HPDE6-E6E7 (cell line): ENCODE results near the gene MYCL.
"Not testable (repeated sequence)": the region's sequence is repeated elsewhere in the genome, so short reads cannot be mapped to it uniquely, and the experiment has no call there.

ENCODE experiments used
- DNase-seq: peaks from one replicate; pipeline ENCODE4 v3.0.0; 2011; ENCODE audit warnings: missing footprints; ENCODE audit errors: extremely low spot score

MYCL gene

DNA sequence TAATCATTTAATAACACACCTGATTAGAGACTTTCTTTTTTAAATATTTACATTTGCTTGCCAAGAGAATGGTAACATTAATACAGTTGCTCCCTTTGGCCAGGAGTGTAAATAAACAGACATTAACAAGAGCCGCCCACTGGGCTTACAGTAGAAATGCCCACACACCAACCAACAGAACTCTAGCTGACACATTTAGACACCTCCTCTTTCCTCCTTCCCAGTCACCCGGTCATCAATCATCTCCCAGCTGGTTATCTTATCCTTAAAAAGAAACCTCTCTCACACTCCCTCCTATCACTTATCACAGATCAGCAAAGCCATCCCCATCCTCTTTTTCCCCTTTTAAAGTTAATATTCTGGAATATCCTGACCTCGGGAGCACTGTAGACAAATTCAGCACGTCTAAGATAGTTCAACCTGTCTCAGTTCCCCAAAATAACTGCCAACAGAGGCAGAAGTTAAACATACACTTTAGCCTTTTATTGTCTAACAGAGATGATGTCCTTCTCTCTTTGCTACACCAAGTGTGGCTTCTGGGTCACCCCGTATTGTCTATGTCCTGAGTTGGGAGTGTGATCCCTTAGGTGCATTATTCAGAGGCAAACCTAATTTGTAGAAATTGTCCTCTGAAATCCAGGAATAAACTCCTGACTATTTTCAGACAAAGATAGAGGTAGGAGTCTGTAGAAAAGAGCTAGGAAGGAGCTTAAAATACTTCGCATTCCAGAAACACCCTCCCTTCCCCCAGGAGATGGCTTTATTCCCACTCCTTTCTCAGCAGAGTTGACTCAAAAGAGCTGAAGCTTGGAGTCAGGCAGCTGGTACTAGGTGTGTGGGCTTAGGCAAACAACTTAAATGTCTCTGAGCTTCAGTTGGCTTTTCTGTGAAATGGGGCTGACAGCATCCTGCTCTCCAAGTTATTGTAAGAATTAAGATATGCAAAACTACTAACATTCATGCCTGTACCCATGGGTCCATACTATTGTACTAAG is 8.8 kb downstream of the MYCL start:
- DNase-seq = no peak

GRCh38 chr1:39890880-39891279 is 10.8 kb downstream of the MYCL start:
- no peak for DNase-seq

- no peak for DNase-seq
Measured at GRCh38 chr1:39890273-39890672, 11.4 kb downstream of the MYCL start.

DNA sequence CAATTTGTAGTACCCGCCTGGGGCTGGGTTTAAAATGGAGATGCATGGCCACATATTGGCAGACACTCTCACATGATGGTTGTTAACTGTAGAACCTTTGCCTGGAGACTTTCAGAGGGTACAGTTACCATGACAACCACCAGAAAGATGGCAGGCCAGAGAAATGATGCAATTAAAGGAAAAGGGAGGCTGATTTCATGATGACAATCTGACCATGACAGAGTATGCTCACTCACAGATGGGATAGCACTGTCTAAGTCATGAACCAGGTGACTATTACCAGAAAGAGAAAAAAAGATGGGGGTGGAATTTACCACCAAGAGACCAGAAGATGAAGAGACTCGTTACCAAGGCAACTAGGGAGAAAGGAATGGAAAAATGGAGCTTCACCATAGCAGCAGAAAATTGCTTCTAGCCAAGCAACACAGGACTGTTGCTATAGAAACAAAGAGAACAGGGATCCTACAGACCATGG is 14.9 kb downstream of the MYCL start:
- DNase-seq = no peak

GRCh38 chr1:39885516-39885915 is 16.2 kb downstream of the MYCL start:
- no peak for DNase-seq

DNA sequence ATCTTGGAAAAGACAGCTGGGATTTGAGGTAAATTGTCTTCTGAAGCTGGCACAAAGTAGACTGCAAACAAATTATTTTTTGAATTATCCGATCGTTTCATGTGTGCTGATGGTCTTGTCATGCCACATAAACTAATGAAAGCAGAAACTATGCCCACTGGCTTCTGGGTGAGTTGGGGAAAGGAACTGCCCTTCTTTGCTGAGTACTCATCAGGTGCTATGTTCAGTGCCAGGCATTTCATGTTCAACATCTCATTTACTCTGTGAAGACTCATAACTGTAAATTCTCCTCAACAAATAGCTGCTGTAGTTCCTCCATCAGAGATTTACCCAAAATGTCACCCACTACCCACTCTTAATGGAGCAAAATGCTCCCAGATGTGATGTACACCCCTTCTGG is 19.6 kb downstream of the MYCL start:
- no peak for DNase-seq

GRCh38 chr1:39877980-39878956 is 23.4 kb downstream of the MYCL start:
- no peak for DNase-seq

- no peak for DNase-seq
Measured at GRCh38 chr1:39877231-39877778, 24.4 kb downstream of the MYCL start.

DNA sequence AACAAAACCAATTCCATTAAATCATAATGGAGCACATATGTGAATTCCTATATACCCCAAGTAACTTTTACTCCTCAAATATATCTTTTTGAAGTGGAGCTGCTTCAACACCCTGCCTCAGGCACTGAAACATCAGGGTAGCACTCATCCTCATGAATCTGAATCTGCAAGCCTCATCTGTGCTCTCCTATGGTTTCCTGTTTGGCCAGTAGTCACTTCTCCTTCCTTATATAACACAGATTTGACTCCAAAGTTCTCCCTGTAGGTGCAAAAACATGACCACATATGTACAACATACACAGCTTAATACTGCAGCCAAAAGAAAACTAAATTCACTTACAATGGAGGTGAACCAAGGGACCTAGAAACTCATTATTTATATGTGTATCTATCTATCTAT is 25.6 kb downstream of the MYCL start:
- DNase-seq = no peak

GRCh38 chr1:39872698-39873097 is 29.0 kb downstream of the MYCL start:
- no peak for DNase-seq

DNA sequence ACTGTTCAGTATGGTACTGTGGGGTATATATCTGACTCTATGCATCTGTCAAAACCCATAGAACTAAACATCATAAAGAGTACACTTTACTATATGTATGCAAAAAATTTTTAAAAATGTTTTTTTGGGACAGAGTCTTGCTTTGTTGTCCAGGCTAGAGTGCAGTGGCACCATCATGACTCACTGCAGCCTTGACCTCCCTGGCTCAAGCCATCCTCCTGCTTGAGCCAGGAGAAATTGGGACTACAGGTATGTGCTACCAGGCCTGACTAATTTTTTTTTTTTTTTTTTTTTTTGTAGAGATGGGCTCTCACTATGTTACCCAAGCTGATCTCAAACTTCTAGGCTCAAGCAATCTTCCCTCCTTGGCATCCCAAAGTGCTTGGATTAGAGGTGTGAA is 29.9 kb downstream of the MYCL start:
- DNase-seq = no peak

DNA sequence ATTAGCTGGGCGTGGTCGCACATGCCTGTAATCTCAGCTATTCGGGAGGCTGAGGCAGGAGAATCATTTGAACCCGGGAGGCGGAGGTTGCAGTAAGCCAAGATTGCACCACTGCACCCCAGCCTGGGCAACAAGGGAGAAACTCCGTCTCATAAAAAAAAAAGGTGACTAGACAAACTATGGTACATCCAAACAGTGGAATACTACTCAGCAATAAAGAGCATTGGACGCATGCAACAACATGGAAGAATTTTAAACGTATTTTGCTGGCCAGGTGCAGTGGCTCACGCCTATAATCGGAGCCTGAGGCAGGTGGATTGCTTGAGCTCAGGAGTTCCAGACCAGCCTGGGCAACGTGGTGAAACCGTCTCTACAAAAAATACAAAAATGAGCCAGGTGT is 30.7 kb downstream of the MYCL start:
- not testable (repeated sequence) for DNase-seq

DNA sequence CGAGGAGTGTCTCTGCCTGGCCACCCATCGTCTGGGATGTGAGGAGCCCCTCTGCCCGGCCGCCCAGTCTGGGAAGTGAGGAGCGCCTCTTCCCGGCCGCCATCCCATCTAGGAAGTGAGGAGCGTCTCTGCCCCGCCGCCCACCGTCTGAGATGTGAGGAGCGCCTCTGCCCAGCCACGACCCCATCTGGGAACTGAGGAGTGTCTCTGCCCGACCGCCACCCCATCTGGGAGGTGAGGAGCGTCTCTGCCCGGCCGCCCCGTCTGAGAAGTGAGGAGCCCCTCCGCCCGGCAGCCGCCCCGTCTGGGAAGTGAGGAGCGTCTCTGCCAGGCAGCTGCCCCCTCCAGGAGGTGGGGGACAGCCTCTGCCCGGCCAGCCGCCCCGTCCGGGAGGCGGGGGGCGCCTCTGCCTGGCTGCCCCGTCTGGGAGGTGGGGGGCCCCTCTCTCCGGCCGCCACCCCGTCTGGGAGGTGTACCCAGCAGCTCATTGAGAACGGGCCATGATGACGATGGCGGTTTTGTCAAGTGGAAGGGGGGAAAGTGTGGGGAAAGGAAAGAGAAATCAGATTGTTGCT is 32.1 kb downstream of the MYCL start:
- not testable (repeated sequence) for DNase-seq

DNA sequence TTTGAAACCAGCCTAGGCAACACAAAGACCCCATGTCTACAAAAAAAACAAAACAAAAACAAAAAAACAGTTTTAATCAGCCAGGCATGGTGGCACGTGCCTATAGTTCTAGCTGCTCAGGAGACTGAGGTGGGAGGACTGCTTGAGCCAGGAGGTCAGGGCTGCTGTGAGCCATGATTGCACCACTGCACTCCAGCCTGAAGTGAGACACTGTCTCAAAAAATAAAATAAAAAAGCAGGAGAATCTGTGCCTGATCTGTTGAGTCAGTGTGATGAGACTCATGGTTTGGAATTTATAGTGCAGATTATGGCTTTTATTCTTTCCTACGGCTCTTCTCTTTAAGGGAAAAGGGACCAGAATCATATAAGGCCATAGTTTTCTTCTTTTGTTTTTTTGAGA is 35.0 kb downstream of the MYCL start:
- no peak for DNase-seq

GRCh38 chr1:39865762-39866161 is 36.0 kb downstream of the MYCL start:
- DNase-seq = no peak

DNA sequence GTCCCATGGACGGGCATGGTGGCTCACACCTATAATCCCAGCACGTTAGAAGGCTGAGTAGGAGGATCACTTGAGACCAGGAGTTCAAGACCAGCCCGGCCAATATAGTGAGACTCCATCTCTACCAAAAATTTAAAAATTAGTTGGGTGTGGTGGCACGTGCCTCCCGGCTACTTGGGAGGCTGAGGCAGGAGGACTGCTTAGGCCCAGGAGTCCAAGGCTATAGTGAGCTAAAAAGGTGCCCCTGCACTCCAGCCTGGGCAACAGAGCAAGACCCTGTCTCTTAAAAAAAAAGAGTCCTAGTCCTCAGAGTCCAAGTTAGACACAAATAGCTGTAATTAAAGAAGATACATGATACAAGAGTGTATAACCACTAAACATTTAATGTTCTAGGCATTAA is 38.5 kb downstream of the MYCL start:
- DNase-seq = no peak

- DNase-seq = no peak
Measured at GRCh38 chr1:39861003-39861402, 40.7 kb downstream of the MYCL start.

- no peak for DNase-seq
Measured at GRCh38 chr1:39859859-39860812, 41.6 kb downstream of the MYCL start.

DNA sequence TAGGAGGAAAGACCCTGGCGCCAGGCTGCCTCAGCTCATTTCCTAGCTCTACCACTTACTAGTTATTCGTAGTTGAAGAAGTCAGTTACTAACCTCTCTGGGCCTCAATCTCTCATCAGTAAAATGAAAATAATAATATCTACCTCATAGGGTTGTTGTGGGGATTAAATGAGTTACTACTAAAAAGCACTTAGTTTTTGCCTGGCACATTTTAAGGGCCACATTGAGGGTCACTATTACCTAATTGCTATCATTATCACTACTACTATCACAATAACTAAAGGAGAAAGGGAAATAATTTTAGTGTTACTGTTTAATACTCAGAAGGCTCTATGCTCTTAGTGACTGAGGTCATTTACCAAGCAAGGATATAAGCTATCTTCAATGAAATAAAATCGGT is 43.4 kb downstream of the MYCL start:
- no peak for DNase-seq

DNA sequence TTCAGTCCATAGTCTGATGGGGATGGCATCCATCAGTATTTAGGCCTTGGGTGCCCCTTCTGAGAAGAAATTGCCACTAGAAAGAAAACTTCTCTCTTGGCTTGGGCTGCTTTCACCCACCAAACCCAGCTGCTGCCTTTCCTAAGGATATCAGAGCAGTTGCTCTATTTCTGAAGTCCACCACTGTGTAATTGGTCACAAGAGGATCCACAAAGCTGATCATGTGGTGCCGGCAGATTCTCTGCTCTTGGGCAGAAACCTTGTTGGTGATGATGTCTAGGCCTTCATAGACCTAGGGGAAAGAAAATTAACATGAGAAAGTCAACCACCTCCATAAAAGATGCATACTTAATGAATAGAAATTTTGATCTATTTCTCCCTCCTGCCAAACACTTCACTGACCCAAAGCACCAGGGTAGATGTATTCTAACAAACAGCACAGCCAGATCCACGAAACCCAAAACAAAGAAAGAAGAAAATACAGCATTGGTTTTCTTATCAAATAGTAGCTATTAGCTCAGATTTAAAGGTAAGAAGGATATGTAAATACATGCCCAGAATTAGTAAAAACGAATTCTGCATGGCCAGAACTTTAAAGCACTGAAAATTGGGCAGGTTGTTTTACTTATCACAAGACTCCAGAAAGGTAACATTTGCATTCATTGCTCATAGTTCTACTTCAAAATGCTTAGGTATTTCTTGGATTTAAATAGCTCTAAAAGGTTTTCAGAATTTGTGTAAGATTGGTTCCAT is 44.4 kb downstream of the MYCL start:
- no peak for DNase-seq
